Endothelial cell of umbilical vein (primary cell): ENCODE results near the gene SLC25A45. TPM values are rescaled to one million over a fixed set of nuclear protein-coding genes. Genes with fewer than 3 reads are reported as not detected.

Experiments
- BruUV-seq: library from RNA; stranded (reverse); fragments of 400-500 nt; replicated peaks from 2 replicates; lab custom pipeline; 2021; lab: Mats Ljungman, UMichigan
- CTCF ChIA-PET: fragments of 300-600, 350-600 bp; sonication (Branson Sonifier 250); formaldehyde crosslinking; loops from one replicate; lab custom pipeline; 2021; ENCODE audit warnings: antibody characterized with exemption, inconsistent platforms; lab: Charles Lee
- POLR2A ChIA-PET: fragments of 300-600, 350-600 bp; sonication (Branson Sonifier 250); formaldehyde crosslinking; loops from one replicate; lab custom pipeline; 2021; ENCODE audit warnings: antibody characterized with exemption, inconsistent platforms; lab: Charles Lee
- DNase-seq: peaks from one replicate; pipeline ENCODE4 v3.0.0-alpha.2; 2011; ENCODE audit warnings: low read depth, low spot score
- FAIRE-seq: peaks from 2 replicates; lab custom pipeline; 2011; peaks lifted over from hg19 to GRCh38; lab: Jason Lieb, UNC
- H2AFZ ChIP-seq: 2 replicates; pipeline ENCODE4 v1.6.0; 2012; ENCODE audit warnings: low read depth, low read length, control low read depth, inconsistent platforms
- H3K27ac ChIP-seq: 2 replicates; pipeline ENCODE4 v1.5.1; 2011; ENCODE audit warnings: low read depth, mild to moderate bottlenecking, control low read depth, low read length, moderate library complexity; ENCODE audit not compliant: insufficient read depth
- H3K27me3 ChIP-seq, 2 experiments: 2 replicates each; pipeline versions ENCODE4 v1.6.0 to v1.6.1; 2011; ENCODE audit warnings: low read length in 2 of 2, mixed read lengths in 1 of 2; ENCODE audit not compliant: control insufficient read depth in 2 of 2, insufficient read depth in 2 of 2
- H3K36me3 ChIP-seq, 2 experiments: 2 replicates in 1 of 2; 3 replicates in 1 of 2; pipeline ENCODE4 v1.5.1; 2011; ENCODE audit warnings: low read length in 2 of 2, mild to moderate bottlenecking in 1 of 2, moderate library complexity in 1 of 2; ENCODE audit not compliant: control insufficient read depth in 2 of 2, insufficient read depth in 2 of 2; ENCODE audit errors: extremely low read depth in 1 of 2
- H3K4me1 ChIP-seq: 3 replicates; pipeline ENCODE4 v1.5.1; 2011; ENCODE audit warnings: mild to moderate bottlenecking, low read length; ENCODE audit not compliant: control insufficient read depth, insufficient read depth; ENCODE audit errors: extremely low read depth
- H3K4me2 ChIP-seq: 2 replicates; pipeline ENCODE4 v1.6.1; 2011; ENCODE audit warnings: low read length, control low read depth, mixed read lengths; ENCODE audit not compliant: insufficient read depth
- H3K4me3 ChIP-seq, 3 experiments: fragments of 200-600 bp in 1 of 3; sonication (generic), shearing (Covaris generic) in 1 of 3; replicated peaks in 1 of 3; 2 replicates each; pipeline ENCODE4 v1.5.1; 2011 to 2016; ENCODE audit warnings: control low read depth in 3 of 3, low read length in 3 of 3, mild to moderate bottlenecking in 2 of 3, inconsistent platforms in 1 of 3, low read depth in 1 of 3, moderate library complexity in 1 of 3; ENCODE audit not compliant: insufficient read depth in 1 of 3
- H3K79me2 ChIP-seq: 2 replicates; pipeline ENCODE4 v1.6.0; 2012; ENCODE audit warnings: low read length, inconsistent platforms; ENCODE audit not compliant: control insufficient read depth, insufficient read depth
- H3K9ac ChIP-seq: replicated peaks from 2 replicates; pipeline ENCODE3; 2011; ENCODE audit warnings: low read length, control low read depth; ENCODE audit not compliant: insufficient read depth; ENCODE audit errors: extremely low read depth
- H3K9me1 ChIP-seq: replicated peaks from 3 replicates; pipeline ENCODE4 v1.6.0; 2011; ENCODE audit warnings: mild to moderate bottlenecking, low read length; ENCODE audit not compliant: control insufficient read depth, insufficient read depth; ENCODE audit errors: extremely low read depth
- H3K9me3 ChIP-seq: replicated peaks from 2 replicates; pipeline ENCODE4 v1.5.1; 2012; ENCODE audit warnings: low read length, inconsistent platforms; ENCODE audit not compliant: control insufficient read depth, insufficient read depth
- H4K20me1 ChIP-seq: replicated peaks from 2 replicates; pipeline ENCODE3; 2011; ENCODE audit warnings: mild to moderate bottlenecking, low read length; ENCODE audit not compliant: control insufficient read depth, insufficient read depth; ENCODE audit errors: extremely low read depth
- CTCF ChIP-seq, 2 donors: IDR thresholded peaks; 1 replicate in 1 of 2; 2 replicates in 1 of 2; pipeline ENCODE4 v1.5.1; 2011; ENCODE audit warnings: low read length in 2 of 2, mild to moderate bottlenecking in 2 of 2, moderate library complexity in 2 of 2, control low read depth in 1 of 2, inconsistent platforms in 1 of 2, low read depth in 1 of 2; ENCODE audit not compliant: insufficient read depth in 1 of 2; ENCODE audit errors: extremely low read depth in 1 of 2
- EZH2 ChIP-seq: IDR thresholded peaks from 2 replicates; pipeline ENCODE4 v1.6.1; 2012; ENCODE audit warnings: borderline replicate concordance, low read depth, mild to moderate bottlenecking, moderate library complexity, low read length, inconsistent platforms; ENCODE audit not compliant: severe bottlenecking
- FOS ChIP-seq: IDR thresholded peaks from 2 replicates; pipeline ENCODE4 v1.6.1; 2011; ENCODE audit warnings: mild to moderate bottlenecking, low read length, moderate library complexity, borderline replicate concordance; ENCODE audit not compliant: insufficient read depth
- GATA2 ChIP-seq: IDR thresholded peaks from 2 replicates; pipeline ENCODE4 v1.7.0; 2011; ENCODE audit warnings: low read depth, mild to moderate bottlenecking, moderate library complexity, mixed read lengths, low read length; ENCODE audit not compliant: insufficient read length, insufficient read depth
- JUN ChIP-seq: IDR thresholded peaks from 2 replicates; pipeline ENCODE4 v1.6.1; 2011; ENCODE audit warnings: borderline replicate concordance, low read depth; ENCODE audit not compliant: insufficient read length, insufficient read depth
- MAX ChIP-seq: IDR thresholded peaks from 2 replicates; pipeline ENCODE4 v1.6.1; 2011; ENCODE audit not compliant: insufficient read depth, insufficient read length
- MYC ChIP-seq: IDR thresholded peaks from one replicate; pipeline ENCODE4 v1.6.1; 2011; ENCODE audit warnings: mild to moderate bottlenecking, low read depth, low read length
- POLR2A ChIP-seq: IDR thresholded peaks from 2 replicates; pipeline ENCODE4 v1.6.1; 2012; ENCODE audit warnings: low read depth, mild to moderate bottlenecking, control low read depth, low read length
- POLR2AphosphoS5 ChIP-seq: IDR thresholded peaks from 2 replicates; pipeline ENCODE4 v1.6.1; 2012; ENCODE audit warnings: low read depth, mild to moderate bottlenecking, control low read depth, low read length, moderate library complexity; ENCODE audit not compliant: insufficient read depth
- dilution Hi-C: fragments of 300-500 bp; cut with MboI; formaldehyde crosslinking; loops from one replicate; pipeline ENCODE4 v1.15.0; 2019; ENCODE audit warnings: low sequenced_read_pairs; ENCODE audit not compliant: extremely low pct_ligation_motif_present
- intact Hi-C: fragments of 100-400 bp; cut with micrococcal nuclease; formaldehyde crosslinking; loops from one replicate; pipeline ENCODE4 v1.10.0; 2022
- polyA plus RNA-seq, 4 experiments: library from polyadenylated mRNA; depleted of rRNA in 3 of 4; stranded (reverse) in 3 of 4; unstranded in 1 of 4; fragments of >200 nt; gene quantifications; 2 replicates each; pipeline versions ENCODE4 v1.2.1 to v1.2.3, GENCODE V29; 2011 to 2012; ENCODE audit warnings: missing spikeins in 1 of 4
- total RNA-seq: library from RNA; stranded (reverse); gene quantifications from 2 replicates; pipeline ENCODE4 v1.2.3, GENCODE V29; 2021

The SLC25A45 gene
- total and polyA plus RNA-seq, 2 donors (not counting 3 experiments of a cell fraction or from before 2014, with no cell fraction given), result 1.2 to 3.1 TPM

- Histone ChIP-seq H3K27me3 (no peaks in the 10 kb centered on the region), H2AFZ (no peak overlapping the region), H3K9ac (no peak overlapping the region), H3K36me3 (peaks cover 6 to 31% of the 10 kb centered on the region in 2 experiments), H3K79me2 (no peaks in the 10 kb centered on the region), H4K20me1 (no peaks in the 10 kb centered on the region), H3K27ac (no peak overlapping the region), H3K9me1 (no peaks in the 10 kb centered on the region), H3K4me3 (no peak overlapping the region), H3K4me1 (peaks cover 2% of the 10 kb centered on the region), H3K4me2 (no peak overlapping the region), H3K9me3 (no peaks in the 10 kb centered on the region)
- dilution Hi-C loops (no loop called here), intact Hi-C loops (loop anchor here (10.0 kb wide), 1 partner anchor 46 kb away; no protein-coding TSS in a partner anchor)
- ChIA-PET CTCF (interaction anchor here (1.0 kb wide), 1 partner anchor 100 kb away, joined by 4 read pairs; no protein-coding TSS in a partner anchor), POLR2A (no interaction called here)
- TF ChIP-seq FOS (no peak), CTCF (IDR thresholded peaks at IDR 0.05; ENCODE audit: extremely low read depth in 1 of 2, insufficient read depth in 1 of 2, low read depth in 1 of 2, low read length in 2 of 2) (no peak), JUN (no peak), EZH2 (no peak), MAX (no peak), POLR2AphosphoS5 (no peak), MYC (no peak), POLR2A (no peak), GATA2 (no peak)
- no peak for DNase-seq
- FAIRE-seq, result no peak
- BruUV-seq, result no TSS peak
Observed at GRCh38 chr11:65410936-65411680, 28.7 kb upstream of the SLC25A45 start.
